NCI-H1105 (cell line): ENCODE measurements around the gene SLC46A3.
"Not testable (repeated sequence)": the region's sequence is repeated elsewhere in the genome, so short reads cannot be mapped to it uniquely, and the experiment has no call there.

Source experiments
- DNase-seq: peaks from one replicate; lab custom pipeline; 2025; lab: John Stamatoyannopoulos, UW

Gene SLC46A3

DNA sequence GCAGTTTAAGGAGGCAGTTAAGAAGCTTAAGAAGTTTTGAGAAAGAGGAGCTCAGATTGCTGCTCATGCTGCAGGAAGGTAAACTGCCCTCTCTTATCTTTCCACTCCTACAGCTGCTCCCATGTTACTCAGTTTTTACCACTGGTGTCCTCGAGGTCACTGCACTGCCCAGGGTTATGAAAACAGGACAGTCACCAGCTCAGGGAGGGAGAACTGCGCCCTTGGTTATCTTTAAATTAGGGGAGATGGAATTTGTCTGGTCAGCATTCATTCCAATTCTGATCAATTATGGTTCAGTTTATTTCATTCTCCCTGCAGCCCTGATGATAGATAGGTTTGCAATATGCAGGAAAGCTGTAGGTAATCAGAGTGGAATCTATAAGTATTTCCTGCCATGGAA lies 10.8 kb upstream of the SLC46A3 start:
- DNase-seq, result no peak

DNA sequence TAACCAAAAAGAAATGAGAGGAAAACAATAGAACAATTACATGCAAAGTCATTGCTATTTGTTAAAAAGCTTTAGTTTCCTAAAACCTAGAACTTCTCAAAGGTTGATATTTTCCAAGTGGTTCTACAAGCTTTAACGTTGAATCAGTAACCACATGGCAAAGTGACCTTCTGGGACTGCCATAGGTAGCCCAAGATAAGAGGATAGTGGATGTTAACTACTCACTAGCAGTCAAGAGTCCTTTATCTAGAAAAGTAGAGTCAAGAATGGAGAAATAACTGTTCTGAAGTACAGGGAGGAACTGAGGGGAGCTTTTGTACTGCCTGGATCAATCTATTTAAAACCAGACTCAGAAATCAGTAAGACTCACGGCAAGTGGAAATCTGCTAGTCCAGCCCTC lies 9.9 kb upstream of the SLC46A3 start:
- no peak for DNase-seq

DNA sequence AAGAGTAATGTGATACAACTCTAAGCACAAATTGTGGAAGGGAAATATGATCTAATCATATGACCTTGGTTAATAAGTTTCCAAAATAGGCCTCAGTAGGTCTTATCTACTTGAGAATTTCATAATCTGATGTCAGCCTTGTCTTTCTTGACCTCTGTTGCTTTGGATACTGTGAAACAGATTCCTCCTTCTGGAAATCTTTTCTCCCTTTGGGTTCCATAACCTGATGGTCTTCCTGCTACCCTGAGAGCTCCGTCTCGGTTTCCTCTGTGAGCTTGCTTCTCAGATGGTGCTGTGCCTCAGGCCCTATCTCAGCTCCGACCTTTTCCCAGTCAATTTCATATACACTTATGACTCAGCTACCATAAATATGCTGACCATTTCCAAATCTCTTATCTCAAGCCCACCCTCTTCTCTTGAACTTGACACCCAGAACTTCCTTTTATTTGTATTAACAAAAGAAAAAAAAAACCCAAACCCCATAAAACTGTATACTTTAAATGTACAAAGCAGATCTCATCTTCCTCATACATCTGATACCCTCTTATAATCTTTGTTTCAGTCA lies 6.4 kb upstream of the SLC46A3 start:
- DNase-seq, result no peak

DNA sequence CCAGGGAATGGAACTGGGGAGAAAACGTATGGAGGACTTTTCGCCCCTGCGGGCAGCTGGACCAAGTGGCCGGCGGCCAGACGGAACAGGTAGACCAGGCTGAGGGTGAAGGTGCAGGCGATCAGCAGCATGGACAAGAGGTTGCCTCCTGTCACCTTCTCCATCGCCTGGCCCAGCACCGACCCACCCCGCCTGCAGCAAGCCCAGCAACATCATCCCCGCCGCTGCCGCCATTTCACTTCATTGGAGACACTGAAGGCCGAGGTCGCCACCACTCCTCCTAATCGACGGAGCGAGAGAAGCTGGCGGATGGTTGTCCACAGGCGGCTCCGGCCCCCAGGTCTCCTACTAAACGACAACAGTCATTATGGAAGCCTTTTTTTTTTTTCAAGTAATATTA lies 5.0 kb upstream of the SLC46A3 start:
- DNase-seq, result no peak

DNA sequence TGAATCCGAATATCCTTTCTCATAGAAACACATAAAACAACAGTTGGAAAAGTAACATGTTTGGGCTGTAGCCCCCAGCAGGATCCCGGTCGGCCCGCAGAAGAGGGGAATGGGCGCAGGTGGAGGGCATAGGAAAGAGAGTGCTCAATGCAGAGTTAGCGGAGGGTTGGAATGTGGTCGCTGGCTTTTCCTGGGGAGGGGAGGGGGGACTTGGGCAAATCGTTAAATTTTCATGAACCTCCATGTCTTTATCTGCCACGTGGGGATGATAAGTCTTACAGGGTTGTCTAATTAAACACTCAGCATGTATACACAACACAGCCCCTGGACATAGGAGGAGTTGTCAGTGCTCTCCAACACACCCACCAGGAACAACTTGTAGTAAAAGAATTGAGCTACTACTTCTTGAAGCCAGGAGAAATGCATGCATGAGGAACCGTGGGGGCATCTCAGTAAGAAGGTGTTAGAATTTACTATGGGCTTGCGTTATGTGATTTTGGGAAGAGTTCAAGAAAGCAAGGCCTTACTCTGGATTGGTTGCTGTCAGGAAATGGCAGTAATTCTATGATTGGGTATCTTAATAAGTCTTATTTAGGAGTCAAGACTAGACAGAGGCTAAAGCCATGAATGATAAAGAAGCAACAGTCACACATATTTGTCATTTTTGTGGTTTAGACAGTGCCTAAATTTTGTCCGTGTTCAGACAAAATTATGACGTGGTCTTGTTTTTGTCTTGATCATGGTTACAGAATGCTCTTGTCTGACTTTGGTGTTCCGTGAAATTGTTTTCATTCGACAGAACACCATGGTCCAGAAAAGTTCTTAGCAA lies 671 bp upstream of the SLC46A3 start:
- DNase-seq, result no peak

DNA sequence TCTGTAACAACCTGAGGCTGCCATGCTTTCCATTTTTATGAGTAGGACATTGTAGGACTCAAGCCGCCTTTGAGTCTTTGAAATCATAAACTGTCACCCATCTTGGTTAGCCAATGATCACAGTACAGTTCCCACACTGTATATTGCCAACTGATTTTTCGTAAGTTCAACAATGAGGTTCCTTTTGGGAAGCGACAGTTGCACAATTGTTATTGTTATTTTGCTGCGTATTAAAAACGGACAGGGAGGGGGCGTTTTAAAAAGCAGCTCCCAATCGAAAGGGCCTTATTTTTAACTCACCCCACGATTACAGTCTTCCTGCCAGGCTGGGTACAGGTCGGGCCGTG lies 601 bp downstream of the SLC46A3 start:
- DNase-seq, result no peak

DNA sequence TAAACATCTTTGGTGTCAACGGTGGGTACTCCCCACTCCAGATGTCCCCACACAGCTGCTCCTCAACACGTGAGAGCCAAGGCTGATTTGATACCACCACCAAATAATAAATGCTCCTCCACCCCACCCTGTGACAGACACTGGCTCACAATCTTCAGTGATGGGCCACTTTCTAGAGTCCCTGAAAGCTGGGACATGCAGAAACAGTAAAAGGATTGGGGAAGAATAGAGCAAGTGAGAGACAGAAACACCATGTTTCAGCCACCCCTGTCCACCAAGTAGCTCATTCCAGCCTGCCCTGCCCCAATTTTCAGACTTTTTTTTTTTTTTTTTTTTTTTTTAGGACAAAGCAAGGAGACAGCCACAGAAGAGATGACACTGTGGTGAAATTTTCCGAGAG lies 1.6 kb downstream of the SLC46A3 start:
- DNase-seq, result no peak

DNA sequence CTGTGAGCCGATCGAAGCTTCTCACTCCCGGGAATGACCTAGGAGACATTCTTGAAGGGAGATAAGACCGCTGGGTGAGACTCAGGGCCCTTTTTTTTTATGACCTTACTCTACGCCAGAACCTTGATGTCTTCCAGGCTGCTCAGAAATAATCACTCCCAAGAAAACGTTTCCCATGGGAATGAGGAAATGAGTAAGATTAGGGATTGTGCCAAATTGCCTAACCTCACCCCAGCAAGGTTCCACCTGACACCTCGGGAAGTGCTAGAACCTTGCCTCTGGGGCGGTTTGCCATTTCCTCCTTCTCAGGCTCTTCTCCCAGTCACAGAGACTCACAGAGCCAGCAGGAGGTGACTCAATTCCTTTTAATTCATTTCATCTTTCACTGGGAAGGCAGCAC lies 2.3 kb downstream of the SLC46A3 start:
- DNase-seq, result no peak

DNA sequence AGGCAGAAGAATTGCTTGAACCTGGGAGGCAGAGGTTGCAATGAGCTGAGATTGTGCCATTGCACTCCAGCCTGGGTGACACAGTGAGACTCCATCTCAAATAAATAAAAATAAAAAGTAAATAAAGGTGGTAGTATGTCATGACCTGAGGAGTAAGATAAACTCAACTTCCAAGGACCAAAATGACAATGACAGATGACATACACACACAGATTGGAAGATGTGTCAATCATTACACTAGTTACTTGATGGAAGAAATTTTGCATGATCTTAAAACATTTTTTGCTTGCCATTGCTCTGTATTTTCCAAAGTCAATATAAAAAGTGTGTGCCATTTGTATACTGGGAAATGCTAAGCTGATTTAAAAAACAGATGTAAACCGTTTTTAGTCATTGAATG lies 4.1 kb downstream of the SLC46A3 start:
- no peak for DNase-seq

DNA sequence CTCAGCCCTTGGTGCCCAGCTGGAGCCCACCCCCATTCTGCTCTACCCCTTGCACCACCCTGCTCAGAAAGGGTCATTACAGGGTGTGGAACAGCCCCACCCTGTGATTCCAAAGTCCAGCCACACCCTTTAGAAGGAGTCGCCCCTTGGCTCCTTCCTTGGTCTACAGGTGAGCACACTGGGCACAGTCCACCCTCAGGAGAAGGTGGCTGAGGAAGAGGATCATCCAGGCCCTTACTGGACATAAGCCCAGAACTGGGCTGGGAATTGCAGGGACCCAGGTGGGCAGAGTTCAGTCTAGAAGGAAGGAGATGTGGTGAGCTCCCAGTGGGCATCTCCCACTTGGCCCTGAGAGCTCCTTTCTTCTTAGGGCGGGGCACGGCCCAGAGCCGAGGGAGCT lies 8.6 kb downstream of the SLC46A3 start:
- no peak for DNase-seq

DNA sequence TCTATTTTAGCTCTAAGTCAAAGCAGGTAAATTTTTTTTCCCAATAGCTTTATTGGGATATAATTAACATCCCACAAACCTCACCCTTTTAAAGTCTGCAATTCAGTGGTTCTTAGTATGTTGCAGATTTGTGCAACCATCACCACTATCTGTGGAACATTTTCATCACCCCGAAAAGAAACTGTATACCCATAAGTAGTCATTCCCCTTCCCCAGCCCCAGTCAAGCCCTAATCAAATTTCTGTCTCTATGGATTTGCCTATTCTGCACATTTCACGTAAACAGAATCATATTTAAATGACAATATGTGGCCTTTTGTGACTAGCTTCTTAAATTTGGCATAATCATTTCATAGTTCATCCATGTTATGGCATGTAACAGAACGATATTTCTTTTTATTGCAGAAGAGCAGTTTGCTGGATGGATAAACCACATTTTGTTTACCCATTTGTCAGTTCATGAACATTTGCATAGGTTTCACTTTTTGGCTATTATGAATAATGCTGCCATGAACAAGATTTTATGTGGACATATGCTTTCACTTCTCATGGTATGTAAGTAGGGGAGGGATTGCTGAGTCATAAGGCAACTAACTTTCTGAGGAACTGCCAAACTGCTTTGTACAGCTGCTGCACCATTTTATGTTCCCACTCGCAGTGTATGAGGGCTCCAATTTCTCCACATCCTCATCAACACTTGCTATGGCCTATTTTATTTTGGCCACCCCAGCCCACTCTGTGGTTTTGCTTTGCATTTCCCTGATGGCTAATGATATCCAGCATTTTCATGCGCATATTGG lies 10.9 kb downstream of the SLC46A3 start:
- no peak for DNase-seq

DNA sequence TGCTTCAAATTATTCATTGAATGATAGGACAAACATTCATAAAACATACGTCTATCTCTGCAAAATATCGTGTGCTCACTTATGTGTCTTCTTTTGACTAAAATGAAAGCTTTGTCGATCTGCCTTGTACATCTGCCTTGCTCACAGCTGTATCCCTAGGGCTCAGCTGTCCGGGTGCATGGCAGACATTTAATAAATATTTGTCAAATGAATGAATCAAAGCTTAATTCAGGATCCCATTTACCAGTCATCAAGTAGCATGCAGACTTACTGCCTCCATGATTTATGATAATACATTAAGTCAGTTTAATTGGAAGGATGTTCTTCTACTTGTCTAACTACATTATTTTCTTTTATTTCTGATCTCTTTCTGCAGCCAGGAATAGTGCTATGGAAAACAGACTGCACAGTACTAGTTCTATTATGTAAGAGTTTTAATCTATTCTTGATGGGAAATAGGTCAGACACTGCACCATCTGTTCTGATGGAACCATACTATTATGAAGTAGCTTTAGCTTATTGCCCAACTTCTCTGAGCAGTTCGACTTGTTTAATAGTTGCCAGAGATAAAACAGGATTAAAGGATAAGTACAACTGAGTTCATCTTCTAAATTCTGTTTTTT lies 13.2 kb downstream of the SLC46A3 start:
- no peak for DNase-seq

DNA sequence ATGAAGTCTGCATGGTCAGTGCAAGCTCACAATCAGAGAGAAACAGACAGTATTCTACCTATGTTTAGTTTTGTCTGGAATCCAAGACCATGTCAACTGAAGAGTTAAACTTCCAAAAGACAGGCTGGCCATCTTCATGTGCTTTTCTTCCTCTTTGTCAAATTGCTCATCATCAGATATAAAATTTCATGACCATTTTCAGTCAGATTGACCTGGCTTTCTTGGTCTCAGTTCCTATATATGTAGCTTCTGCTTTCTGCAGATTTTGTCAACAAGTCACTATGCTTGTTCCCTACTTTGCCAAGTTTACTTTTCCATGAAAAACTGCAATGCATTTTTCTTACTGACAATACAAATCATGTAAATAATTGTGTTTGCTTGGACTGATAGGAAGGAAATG lies 13.9 kb downstream of the SLC46A3 start:
- DNase-seq, result no peak

DNA sequence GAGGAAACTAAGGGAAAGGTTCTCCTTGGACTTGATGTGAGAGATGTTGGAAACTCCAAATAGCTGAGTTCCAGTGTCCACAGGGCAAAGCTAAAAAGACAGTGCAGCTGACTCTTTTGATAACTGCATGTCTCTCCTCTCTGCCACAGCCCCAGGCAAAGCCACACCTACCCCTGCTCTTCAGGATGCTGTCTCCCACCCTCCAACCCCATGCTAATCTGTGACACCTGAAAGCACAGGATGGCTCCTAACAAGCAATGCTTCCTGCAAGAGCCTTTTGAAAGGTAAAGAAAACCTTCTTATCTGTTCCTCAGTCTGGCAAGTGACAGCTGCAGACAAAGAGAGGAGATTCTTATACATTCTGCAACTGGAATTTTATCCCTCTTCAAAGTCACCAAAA lies 14.5 kb downstream of the SLC46A3 start:
- DNase-seq, result no peak

DNA sequence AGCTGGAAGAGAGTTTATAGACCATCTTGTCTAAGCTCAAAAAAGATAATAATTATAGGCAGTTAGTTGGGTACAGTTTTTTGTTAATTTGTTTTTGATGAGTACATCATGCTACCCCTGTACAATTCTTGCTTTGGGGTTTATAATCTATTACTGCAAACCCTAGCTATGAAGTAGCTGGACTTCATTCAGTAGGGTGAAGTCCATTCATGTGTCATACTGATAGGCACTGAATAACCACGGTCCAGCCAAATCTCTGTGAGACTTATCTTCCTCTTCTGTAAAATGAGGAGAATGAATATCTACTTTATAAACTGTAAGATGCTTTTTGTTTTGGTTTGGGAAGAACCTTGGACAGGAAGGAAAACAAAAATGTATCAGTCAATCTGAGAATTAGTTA lies 19.5 kb downstream of the SLC46A3 start:
- DNase-seq, result no peak

DNA sequence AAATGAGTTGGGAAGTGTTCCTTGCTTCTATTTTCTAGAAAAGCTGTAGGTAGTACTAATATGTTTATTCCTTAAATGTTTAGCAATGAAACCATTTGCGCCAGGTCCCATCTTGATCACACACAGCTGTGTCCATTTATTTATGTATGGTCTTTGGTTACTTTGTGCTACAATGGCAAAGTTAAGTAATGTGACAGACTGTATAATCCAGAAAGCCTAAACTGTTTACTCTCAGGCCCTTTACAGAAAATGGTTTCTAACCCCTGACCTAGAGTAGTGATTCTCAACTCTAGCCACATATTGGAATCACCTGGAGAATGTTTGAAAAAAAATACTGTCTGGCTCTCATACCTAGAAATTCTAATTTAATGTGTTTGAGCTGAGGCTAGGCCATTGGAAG lies 21.3 kb downstream of the SLC46A3 start:
- DNase-seq, result no peak

DNA sequence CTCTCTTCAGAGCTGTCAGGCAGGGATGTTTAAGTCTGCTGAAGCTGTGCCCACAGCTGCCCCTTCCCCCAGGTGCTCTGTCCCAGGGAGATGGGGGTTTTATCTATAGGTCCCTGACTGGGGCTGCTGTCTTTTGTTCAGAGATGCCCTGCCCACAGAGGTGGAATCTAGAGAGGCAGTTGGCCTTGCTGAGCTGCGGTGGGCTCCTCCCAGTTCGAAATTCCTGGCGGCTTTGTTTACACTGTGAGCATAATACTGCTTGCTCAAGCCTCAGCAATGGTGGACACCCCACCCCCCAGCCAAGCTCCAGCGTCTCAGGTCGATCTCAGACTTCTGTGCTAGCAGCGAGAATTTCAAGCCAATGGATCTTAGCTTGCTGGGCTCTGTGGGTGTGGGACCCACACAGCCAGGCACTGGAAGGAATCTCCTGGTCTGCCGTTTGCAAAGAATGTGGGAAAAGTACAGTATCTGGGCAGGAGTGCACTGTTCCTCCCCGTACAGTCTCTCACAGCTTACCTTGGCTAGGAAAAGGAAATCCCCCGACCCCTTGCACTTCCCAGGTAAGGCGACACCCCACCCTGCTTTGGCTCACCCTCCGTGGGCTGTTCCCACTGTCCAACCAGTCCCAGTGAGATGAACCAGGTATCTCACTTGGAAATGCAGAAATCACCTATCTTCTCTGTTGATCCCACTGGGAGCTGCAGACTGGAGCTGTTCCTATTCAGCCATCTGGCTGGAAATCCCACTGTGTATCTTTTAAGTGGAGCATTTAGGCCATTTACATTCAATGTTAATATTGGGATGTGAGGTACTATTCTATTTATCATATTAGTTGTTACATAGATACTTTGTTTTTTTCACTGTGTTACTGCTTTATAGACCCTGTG lies 24.9 kb downstream of the SLC46A3 start:
- DNase-seq, result not testable (repeated sequence)

DNA sequence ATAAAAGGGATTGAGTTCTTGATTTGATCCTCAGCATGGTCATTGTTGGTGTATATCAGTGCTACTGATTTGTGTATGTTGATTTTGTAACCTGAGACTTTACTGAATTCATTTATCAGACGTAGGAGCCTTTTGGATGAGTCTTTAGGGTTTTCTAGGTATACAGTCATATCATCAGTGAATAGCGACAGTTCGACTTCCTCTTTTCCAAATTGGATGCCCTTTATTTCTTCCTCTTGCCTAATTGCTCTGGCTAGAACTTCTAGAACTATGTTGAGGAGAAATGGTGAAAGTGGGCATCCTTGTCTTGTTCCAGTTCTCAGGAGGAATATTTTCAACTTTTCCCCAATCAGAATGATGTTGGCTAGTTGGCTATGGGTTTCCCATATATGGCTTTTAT lies 32.9 kb downstream of the SLC46A3 start:
- DNase-seq, result no peak

DNA sequence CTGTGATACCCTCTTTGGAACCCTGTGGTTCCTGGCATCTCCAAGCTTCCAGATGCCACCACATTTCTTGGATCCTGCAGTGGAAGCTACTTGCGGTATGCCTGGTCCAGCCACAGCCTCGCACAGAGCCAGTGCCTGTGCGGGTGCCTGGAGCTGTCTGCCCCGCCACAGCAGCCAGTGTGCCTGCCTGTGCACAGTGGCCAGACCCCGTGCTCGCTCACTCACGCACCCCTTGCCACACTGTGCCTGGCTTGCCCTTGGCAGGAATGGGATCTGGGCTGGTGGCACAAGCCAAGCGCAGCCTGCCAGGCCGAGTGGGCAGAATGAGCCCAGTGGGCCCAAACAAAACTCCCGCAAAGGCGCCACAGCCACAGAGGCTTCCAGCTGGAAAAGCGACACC lies 33.7 kb downstream of the SLC46A3 start:
- DNase-seq, result no peak

DNA sequence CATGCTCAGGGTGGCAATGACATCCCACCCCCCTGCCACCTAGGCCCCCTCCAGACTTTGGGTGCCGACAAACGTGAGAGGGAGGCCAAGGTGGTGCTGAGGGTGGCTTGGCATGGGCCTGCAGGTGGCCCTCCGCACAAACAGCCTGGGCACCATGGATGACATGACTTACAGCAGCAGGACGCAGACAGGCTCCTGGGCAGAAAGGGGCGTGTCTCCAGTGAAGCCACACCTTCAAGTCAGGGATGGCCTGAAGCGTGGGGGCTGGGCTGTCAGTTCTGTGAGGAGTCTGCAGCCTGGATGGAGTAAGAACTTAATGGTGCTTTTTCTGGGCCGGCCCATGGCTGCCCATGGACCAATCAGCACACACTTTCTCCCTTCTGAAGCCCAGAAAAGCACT lies 34.5 kb downstream of the SLC46A3 start:
- no peak for DNase-seq

DNA sequence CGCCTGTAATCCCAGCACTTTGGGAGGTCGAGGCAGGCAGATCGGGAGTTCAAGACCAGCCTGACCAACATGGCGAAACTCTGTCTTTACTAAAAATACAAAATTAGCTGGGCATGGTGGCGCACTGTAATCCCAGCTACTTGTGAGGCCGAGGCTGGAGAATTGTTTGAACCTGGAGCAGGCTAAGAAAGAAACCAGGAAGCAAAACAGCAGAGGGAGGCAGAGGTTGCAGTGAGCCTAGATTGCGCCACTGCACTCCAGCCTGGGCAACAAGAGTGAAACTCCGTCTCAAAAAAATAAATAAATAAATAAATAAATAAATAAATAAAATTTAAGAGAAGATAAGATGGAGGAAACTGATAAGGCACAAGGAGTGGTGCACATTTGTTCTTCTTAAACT lies 35.6 kb downstream of the SLC46A3 start:
- DNase-seq, result not testable (repeated sequence)

DNA sequence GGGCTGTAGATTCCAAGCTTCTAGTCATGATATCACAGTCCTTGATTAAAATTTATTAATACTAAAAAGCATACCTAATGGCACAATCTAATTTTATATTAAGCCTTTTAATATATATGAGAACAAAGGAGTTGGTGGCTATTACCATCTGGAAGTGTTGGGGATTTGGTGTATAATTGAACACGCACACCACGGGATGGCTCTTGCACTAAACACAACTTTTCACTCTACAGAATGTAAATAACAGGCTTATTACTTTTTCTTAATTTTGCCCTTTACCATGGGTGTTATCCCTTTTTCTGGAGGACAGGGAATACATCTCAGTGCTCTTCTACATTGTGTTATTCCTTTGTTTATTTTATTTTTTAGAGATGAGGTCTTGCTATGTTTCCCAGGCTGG lies 38.2 kb downstream of the SLC46A3 start:
- DNase-seq, result no peak
